GM12878 (cell line): ENCODE results near the gene POGZ. TPM values are rescaled to one million over a fixed set of nuclear protein-coding genes. Genes with fewer than 3 reads are reported as not detected.

Experiments used
- ATAC-seq: fragments of 200-7000 bp; cut with Tn5 transposase; 3 replicates; pipeline ENCODE4 v1.9.1; 2020; ENCODE audit warnings: mild to moderate bottlenecking, moderate library complexity
- BruUV-seq: library from RNA; stranded (reverse); fragments of 400-500 nt; replicated peaks from 2 replicates; lab custom pipeline; 2021; lab: Mats Ljungman, UMichigan
- CTCF ChIA-PET: fragments of 300-600 bp; sonication (Branson Sonifier 250); formaldehyde crosslinking; extraction: SDS; loops from one replicate; lab custom pipeline; 2021; ENCODE audit warnings: inconsistent platforms; lab: Yijun Ruan, JAX
- POLR2A ChIA-PET: fragments of 350-600 bp; formaldehyde crosslinking; extraction: SDS; loops from one replicate; lab custom pipeline; 2021; ENCODE audit warnings: inconsistent platforms; lab: Charles Lee
- RAD21 ChIA-PET: fragments of 300-600 bp; sonication (Branson Sonifier 250); formaldehyde crosslinking; loops from one replicate; lab custom pipeline; 2023; ENCODE audit warnings: antibody characterized with exemption; ENCODE audit not compliant: unreplicated experiment; lab: Charles Lee
- SMC1A ChIA-PET: fragments of 300-600 bp; sonication (Branson Sonifier 250); formaldehyde crosslinking; loops from one replicate; lab custom pipeline; 2023; ENCODE audit not compliant: unreplicated experiment, uncharacterized antibody; lab: Charles Lee
- DNase-seq: peaks from one replicate; pipeline ENCODE4 v3.0.0-alpha.2; 2011; ENCODE audit warnings: low read depth, low spot score
- FAIRE-seq: peaks from 3 replicates; lab custom pipeline; 2011; peaks lifted over from hg19 to GRCh38; lab: Jason Lieb, UNC
- H2AFZ ChIP-seq: 2 replicates; pipeline ENCODE4 v1.6.0; 2011; ENCODE audit warnings: low read depth, low read length, control low read depth; ENCODE audit not compliant: control insufficient read depth
- H3K27ac ChIP-seq: 2 replicates; pipeline ENCODE4 v1.5.1; 2011; ENCODE audit warnings: control low read depth; ENCODE audit not compliant: control insufficient read depth, insufficient read depth
- H3K27me3 ChIP-seq, 2 experiments: replicated peaks in 1 of 2; 2 replicates each; pipeline versions ENCODE4 v1.6.0 to v1.6.1; 2011; ENCODE audit warnings: low read length in 1 of 2; ENCODE audit not compliant: control insufficient read depth in 2 of 2, insufficient read depth in 2 of 2
- H3K36me3 ChIP-seq, 2 experiments: 2 replicates each; pipeline ENCODE4 v1.5.1; 2011; ENCODE audit warnings: low read length in 1 of 2; ENCODE audit not compliant: control insufficient read depth in 2 of 2, insufficient read depth in 2 of 2
- H3K4me1 ChIP-seq: 2 replicates; pipeline ENCODE4 v1.6.1; 2011; ENCODE audit warnings: mild to moderate bottlenecking, low read length, moderate library complexity, mixed read lengths; ENCODE audit not compliant: control insufficient read depth, insufficient read depth
- H3K4me2 ChIP-seq: 2 replicates; pipeline ENCODE4 v1.6.0; 2011; ENCODE audit warnings: control low read depth; ENCODE audit not compliant: control insufficient read depth, insufficient read depth
- H3K4me3 ChIP-seq: fragments of 200-600 bp; sonication (generic); 2 replicates; pipeline ENCODE4 v1.5.1; 2016
- H3K79me2 ChIP-seq: 2 replicates; pipeline ENCODE4 v1.6.0; 2011; ENCODE audit warnings: low read length; ENCODE audit not compliant: control insufficient read depth, insufficient read depth
- H3K9ac ChIP-seq: 2 replicates; pipeline ENCODE4 v1.8.0; 2011; ENCODE audit warnings: low read length, control low read depth, mixed read lengths; ENCODE audit not compliant: control insufficient read depth, insufficient read depth
- H3K9me3 ChIP-seq: replicated peaks from 3 replicates; pipeline ENCODE4 v1.5.1; 2011; ENCODE audit warnings: mild to moderate bottlenecking, low read length; ENCODE audit not compliant: control insufficient read depth, insufficient read depth
- H4K20me1 ChIP-seq: 2 replicates; pipeline ENCODE4 v1.6.0; 2011; ENCODE audit not compliant: control insufficient read depth, insufficient read depth
- CBX5 ChIP-seq: sonication (generic); IDR thresholded peaks from 2 replicates; pipeline ENCODE4 v1.6.1; 2016; ENCODE audit warnings: low read depth, moderate library complexity, mild to moderate bottlenecking, inconsistent platforms
- CHD4 ChIP-seq: fragments of 200-600 bp; sonication (generic); IDR thresholded peaks from 2 replicates; pipeline ENCODE4 v1.6.1; 2016; ENCODE audit warnings: mild to moderate bottlenecking
- GABPA ChIP-seq: IDR thresholded peaks from 2 replicates; pipeline ENCODE4 v1.6.1; 2014; ENCODE audit warnings: antibody characterized with exemption, low read depth, mild to moderate bottlenecking, inconsistent platforms
- IKZF1 ChIP-seq: fragments of 450-650 bp; conservative IDR thresholded peaks from 2 replicates; pipeline ENCODE4 v1.6.1; 2017; ENCODE audit warnings: antibody characterized with exemption, mild to moderate bottlenecking
- MYB ChIP-seq: fragments of 150-350 bp; IDR thresholded peaks from 2 replicates; pipeline ENCODE4 v1.6.1; 2014; ENCODE audit warnings: mild to moderate bottlenecking, low read depth, low read length, borderline replicate concordance
- POLR2AphosphoS5 ChIP-seq: IDR thresholded peaks from 2 replicates; pipeline ENCODE4 v1.6.1; 2011; ENCODE audit warnings: mild to moderate bottlenecking, low read length, inconsistent platforms
- RUNX3 ChIP-seq: IDR thresholded peaks from 2 replicates; pipeline ENCODE4 v1.6.1; 2012; ENCODE audit warnings: low read length, inconsistent platforms
- SMAD5 ChIP-seq: IDR thresholded peaks from 2 replicates; pipeline ENCODE4 v1.6.1; 2016; ENCODE audit warnings: antibody characterized with exemption, low read depth
- SPI1 ChIP-seq: IDR thresholded peaks from 2 replicates; pipeline ENCODE4 v1.6.1; 2011; ENCODE audit warnings: low read depth, mild to moderate bottlenecking, low read length, moderate library complexity, borderline replicate concordance; ENCODE audit not compliant: insufficient read depth
- SUZ12 ChIP-seq: fragments of 200-600 bp; sonication (generic); IDR thresholded peaks from one replicate; pipeline ENCODE4 v1.6.1; 2018; ENCODE audit warnings: antibody characterized with exemption, mild to moderate bottlenecking; ENCODE audit not compliant: unreplicated experiment
- WRNIP1 ChIP-seq: IDR thresholded peaks from 2 replicates; pipeline ENCODE4 v1.6.1; 2011; ENCODE audit warnings: low read depth, low read length, improper control_type of control experiment, borderline replicate concordance
- ZBTB4 ChIP-seq: fragments of 450-650 bp; formaldehyde crosslinking; IDR thresholded peaks from 2 replicates; pipeline ENCODE4 v1.4.0; 2022; ENCODE audit warnings: mild to moderate bottlenecking, moderate library complexity
- ZNF622 ChIP-seq: fragments of 450-650 bp; IDR thresholded peaks from 2 replicates; pipeline ENCODE4 v1.6.1; 2017; ENCODE audit warnings: mild to moderate bottlenecking, inconsistent platforms
- WGBS: methylation state at CpG from one replicate; pipeline ENCODE4 v1.1.6; 2016; ENCODE audit warnings: low lambda C conversion rate; ENCODE audit not compliant: insufficient replicate concordance, insufficient coverage; ENCODE audit errors: missing lambda C conversion rate; 5-methylcytosine and 5-hydroxymethylcytosine counted together
- in situ Hi-C: fragments of 300-500 bp; cut with MboI; formaldehyde crosslinking; loops from 9 replicates; pipeline ENCODE4 v1.14.3; 2018; ENCODE audit warnings: mixed read lengths
- intact Hi-C: fragments of 100-400 bp; cut with micrococcal nuclease; formaldehyde crosslinking; loops from one replicate; pipeline ENCODE4 v1.14.2; 2022; ENCODE audit not compliant: unreplicated experiment
- polyA plus RNA-seq, 11 experiments: library from polyadenylated mRNA; depleted of rRNA in 4 of 11; unstranded in 6 of 11; stranded (reverse) in 5 of 11; fragments of >200 nt; fragmentation: Nextera tagmentation in 4 of 11; fragmentation: Illumina TruSeq in 1 of 11; extraction: Ambion mirVana in 4 of 11; extraction: Trizol in 1 of 11; gene quantifications; 1 replicate in 1 of 11; 2 replicates in 10 of 11; pipeline versions ENCODE4 v1.2.1 to v1.2.3, GENCODE V29; 2011 to 2016; ENCODE audit warnings: inconsistent platforms in 2 of 11, missing spikeins in 2 of 11, low read depth in 1 of 11
- total RNA-seq, 4 experiments: library from RNA; depleted of rRNA in 3 of 4; stranded (reverse); fragments of >200 nt in 3 of 4; fragmentation: Illumina TruSeq in 1 of 4; extraction: Trizol in 1 of 4; gene quantifications; 2 replicates each; pipeline versions ENCODE4 v1.2.1 to v1.2.3, GENCODE V29; 2013 to 2021
- TF ChIP-seq, protein P1 (sequence below): fragments of 450-650 bp; IDR thresholded peaks from 2 replicates; pipeline ENCODE4 v1.6.1; 2017; ENCODE audit warnings: borderline replicate concordance
- TF ChIP-seq, protein P2 (sequence below): IDR thresholded peaks from 2 replicates; pipeline ENCODE4 v1.6.1; 2012; ENCODE audit warnings: mild to moderate bottlenecking, low read depth, low read length

POGZ gene
- total and polyA plus RNA-seq, 10 of the 15 experiments (the other 5 are each of a cell fraction or from before 2014, with no cell fraction given): 11.3 to 80.6 (median 35.8) TPM

- Histone ChIP-seq H2AFZ (peak overlapping the region; percentile 8; the same call in 1 of the 2 replicates), H3K4me1 (peaks cover 12% of the 10 kb centered on the region), H3K4me2 (no peak overlapping the region), H3K9me3 (no peaks in the 10 kb centered on the region), H3K27me3 (no peaks in the 10 kb centered on the region), H3K9ac (no peak overlapping the region), H3K36me3 (no peaks in the 10 kb centered on the region), H3K4me3 (no peak overlapping the region), H3K27ac (no peak overlapping the region), H3K79me2 (no peaks in the 10 kb centered on the region), H4K20me1 (no peaks in the 10 kb centered on the region)
- WGBS: 64% methylated on average over 5 of the region's 5 CpGs
- no peak for FAIRE-seq
- ChIA-PET POLR2A (no interaction called here), CTCF (no interaction called here), SMC1A (no interaction called here), RAD21 (no interaction called here)
- DNase-seq: no peak
- in situ Hi-C loops (no loop called here), intact Hi-C loops (no loop called here)
- TF ChIP-seq SPI1 (no peak), RUNX3 (no peak), GABPA (no peak), POLR2AphosphoS5 (no peak), MYB (no peak), ZNF622 (no peak), CBX5 (no peak), IKZF1 (no peak), WRNIP1 (no peak), SMAD5 (no peak), SUZ12 (no peak), CHD4 (no peak), ZBTB4 (CRISPR knock-in tag) (no peak)
- TF ChIP-seq, protein P1, sequence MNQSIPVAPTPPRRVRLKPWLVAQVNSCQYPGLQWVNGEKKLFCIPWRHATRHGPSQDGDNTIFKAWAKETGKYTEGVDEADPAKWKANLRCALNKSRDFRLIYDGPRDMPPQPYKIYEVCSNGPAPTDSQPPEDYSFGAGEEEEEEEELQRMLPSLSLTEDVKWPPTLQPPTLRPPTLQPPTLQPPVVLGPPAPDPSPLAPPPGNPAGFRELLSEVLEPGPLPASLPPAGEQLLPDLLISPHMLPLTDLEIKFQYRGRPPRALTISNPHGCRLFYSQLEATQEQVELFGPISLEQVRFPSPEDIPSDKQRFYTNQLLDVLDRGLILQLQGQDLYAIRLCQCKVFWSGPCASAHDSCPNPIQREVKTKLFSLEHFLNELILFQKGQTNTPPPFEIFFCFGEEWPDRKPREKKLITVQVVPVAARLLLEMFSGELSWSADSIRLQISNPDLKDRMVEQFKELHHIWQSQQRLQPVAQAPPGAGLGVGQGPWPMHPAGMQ: no peak
- TF ChIP-seq, protein P2, sequence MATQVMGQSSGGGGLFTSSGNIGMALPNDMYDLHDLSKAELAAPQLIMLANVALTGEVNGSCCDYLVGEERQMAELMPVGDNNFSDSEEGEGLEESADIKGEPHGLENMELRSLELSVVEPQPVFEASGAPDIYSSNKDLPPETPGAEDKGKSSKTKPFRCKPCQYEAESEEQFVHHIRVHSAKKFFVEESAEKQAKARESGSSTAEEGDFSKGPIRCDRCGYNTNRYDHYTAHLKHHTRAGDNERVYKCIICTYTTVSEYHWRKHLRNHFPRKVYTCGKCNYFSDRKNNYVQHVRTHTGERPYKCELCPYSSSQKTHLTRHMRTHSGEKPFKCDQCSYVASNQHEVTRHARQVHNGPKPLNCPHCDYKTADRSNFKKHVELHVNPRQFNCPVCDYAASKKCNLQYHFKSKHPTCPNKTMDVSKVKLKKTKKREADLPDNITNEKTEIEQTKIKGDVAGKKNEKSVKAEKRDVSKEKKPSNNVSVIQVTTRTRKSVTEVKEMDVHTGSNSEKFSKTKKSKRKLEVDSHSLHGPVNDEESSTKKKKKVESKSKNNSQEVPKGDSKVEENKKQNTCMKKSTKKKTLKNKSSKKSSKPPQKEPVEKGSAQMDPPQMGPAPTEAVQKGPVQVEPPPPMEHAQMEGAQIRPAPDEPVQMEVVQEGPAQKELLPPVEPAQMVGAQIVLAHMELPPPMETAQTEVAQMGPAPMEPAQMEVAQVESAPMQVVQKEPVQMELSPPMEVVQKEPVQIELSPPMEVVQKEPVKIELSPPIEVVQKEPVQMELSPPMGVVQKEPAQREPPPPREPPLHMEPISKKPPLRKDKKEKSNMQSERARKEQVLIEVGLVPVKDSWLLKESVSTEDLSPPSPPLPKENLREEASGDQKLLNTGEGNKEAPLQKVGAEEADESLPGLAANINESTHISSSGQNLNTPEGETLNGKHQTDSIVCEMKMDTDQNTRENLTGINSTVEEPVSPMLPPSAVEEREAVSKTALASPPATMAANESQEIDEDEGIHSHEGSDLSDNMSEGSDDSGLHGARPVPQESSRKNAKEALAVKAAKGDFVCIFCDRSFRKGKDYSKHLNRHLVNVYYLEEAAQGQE: no peak
- BruUV-seq: no TSS peak
- no peak for ATAC-seq
Observed at GRCh38 chr1:151491641-151492040, 32.3 kb upstream of the POGZ start.
